Aorta (tissue), 5 donors: ENCODE results near the gene CPT1B. TPM values are rescaled to one million over a fixed set of nuclear protein-coding genes. Genes with fewer than 3 reads are reported as not detected.

Experiments used
- ATAC-seq: fragments of 200-7000 bp; cut with Tn5 transposase; one replicate; pipeline ENCODE4 v1.9.1; 2022; ENCODE audit warnings: moderate library complexity; ENCODE audit not compliant: low FRiP score
- DNase-seq, 2 donors: peaks; one replicate each; pipeline ENCODE4 v3.0.0-alpha.2; 2020
- H3K27ac ChIP-seq, 2 donors: one replicate each; pipeline ENCODE4 v1.5.1; 2013; ENCODE audit warnings: low read length in 2 of 2, mild to moderate bottlenecking in 2 of 2, moderate library complexity in 2 of 2, control low read depth in 1 of 2, inconsistent platforms in 1 of 2, low read depth in 1 of 2
- H3K27me3 ChIP-seq, 2 donors: one replicate each; pipeline ENCODE4 v1.6.1; 2013; ENCODE audit warnings: control low read depth in 1 of 2, low read length in 1 of 2, mild to moderate bottlenecking in 1 of 2, moderate library complexity in 1 of 2; ENCODE audit not compliant: insufficient read depth in 2 of 2, control insufficient read depth in 1 of 2
- H3K36me3 ChIP-seq, 2 donors: one replicate each; pipeline ENCODE4 v1.6.1; 2013; ENCODE audit warnings: control low read depth in 1 of 2, low read length in 1 of 2, mild to moderate bottlenecking in 1 of 2; ENCODE audit not compliant: insufficient read depth in 2 of 2, control insufficient read depth in 1 of 2
- H3K4me1 ChIP-seq, 2 donors: one replicate each; pipeline ENCODE4 v1.6.1; 2013; ENCODE audit warnings: low read length in 2 of 2, control low read depth in 1 of 2, mild to moderate bottlenecking in 1 of 2, moderate library complexity in 1 of 2; ENCODE audit not compliant: insufficient read depth in 2 of 2, control insufficient read depth in 1 of 2
- H3K4me3 ChIP-seq, 2 donors: one replicate each; pipeline ENCODE4 v1.5.1; 2013; ENCODE audit warnings: low read length in 2 of 2, control low read depth in 1 of 2, mild to moderate bottlenecking in 1 of 2
- H3K9me3 ChIP-seq: one replicate; pipeline ENCODE4 v1.6.1; 2013; ENCODE audit warnings: mild to moderate bottlenecking, low read length; ENCODE audit not compliant: control insufficient read depth
- WGBS, 2 donors: extraction: QIAGEN DNeasy Blood & Tissue Kit; methylation state at CpG; one replicate each; pipeline ENCODE4 v1.1.7; 2013; 5-methylcytosine and 5-hydroxymethylcytosine counted together
- intact Hi-C, 2 donors: fragments of 100-400 bp; cut with DNase I; formaldehyde crosslinking; loops; one replicate each; pipeline versions ENCODE4 v1.14.2 to v1.15.0; 2022
- polyA plus RNA-seq, 2 donors: library from polyadenylated mRNA; stranded (reverse); fragments of 200-250 nt; gene quantifications; one replicate each; pipeline ENCODE4 v1.2.3, GENCODE V29; 2013
- total RNA-seq, 2 donors: library from RNA; stranded (reverse); fragmentation: NEBNext Ultra II Directional; extraction: Animal tissue kit (Norgen Biotek cat#: 25700); gene quantifications; one replicate each; pipeline ENCODE4 v1.2.1, GENCODE V29; 2021
- donor health status: healthy with polysubstance abuse.
- donor health status: Bipolar disorder and iron deficiency.
- donor health status: DM: no; HTN: no; CAD: no.
- donor health status: DM: no; HTN: no; CAD: no.
- donor health status: DM: yes; HTN: yes; CAD: no.

CPT1B gene
- total and polyA plus RNA-seq, 4 donors: 3.2 to 11.5 (median 5.2) TPM

DNA sequence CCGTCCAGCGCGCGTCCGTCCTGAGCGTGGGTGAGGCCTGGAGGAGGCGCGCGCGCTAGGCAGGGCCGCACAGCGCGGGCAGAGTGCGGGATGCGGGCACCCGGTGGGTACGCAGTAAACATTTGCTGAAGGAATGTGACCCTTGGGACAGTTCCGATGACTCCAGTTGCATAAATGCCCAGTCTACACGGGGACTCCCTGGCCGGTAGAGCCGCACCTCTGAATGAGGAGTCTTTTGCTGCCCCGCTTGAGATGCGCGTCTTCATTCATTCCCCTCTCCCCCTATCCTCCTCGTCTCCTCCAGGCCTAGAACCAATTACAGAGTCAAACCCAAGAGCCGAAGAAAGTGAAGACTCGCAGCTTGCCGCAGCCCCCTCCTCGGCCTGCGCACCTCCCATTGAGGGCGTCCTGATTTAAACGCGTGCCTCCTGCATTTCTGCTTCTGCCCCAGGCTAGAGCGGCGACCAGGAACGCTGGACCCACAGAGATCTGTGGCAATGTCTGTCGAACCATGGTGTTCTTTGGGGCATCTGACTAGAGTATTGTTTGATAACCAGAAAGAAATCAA, 5.2 kb upstream of the CPT1B start:
- Histone ChIP-seq H3K27me3 (no peaks in the 10 kb centered on the region), H3K4me1 (no peaks in the 10 kb centered on the region), H3K36me3 (no peaks in the 10 kb centered on the region), H3K9me3 (no peaks in the 10 kb centered on the region), H3K4me3 (peak overlapping the region; percentile 44 to 66), H3K27ac (peak overlapping the region in 1 of 2 donors; percentile 22)
- WGBS, 2 donors: 4 to 6% methylated on average over 37 of the region's 37 CpGs
- DNase-seq: peak in 1 of 2 donors; percentile 44
- intact Hi-C loops: loop anchor here in 1 of 2 donors (2.0 kb wide), 2 partner anchors 21 to 45 kb away; partner anchors contain the start of genes ARSA and SYCE3
- peak; percentile 55 for ATAC-seq

DNA sequence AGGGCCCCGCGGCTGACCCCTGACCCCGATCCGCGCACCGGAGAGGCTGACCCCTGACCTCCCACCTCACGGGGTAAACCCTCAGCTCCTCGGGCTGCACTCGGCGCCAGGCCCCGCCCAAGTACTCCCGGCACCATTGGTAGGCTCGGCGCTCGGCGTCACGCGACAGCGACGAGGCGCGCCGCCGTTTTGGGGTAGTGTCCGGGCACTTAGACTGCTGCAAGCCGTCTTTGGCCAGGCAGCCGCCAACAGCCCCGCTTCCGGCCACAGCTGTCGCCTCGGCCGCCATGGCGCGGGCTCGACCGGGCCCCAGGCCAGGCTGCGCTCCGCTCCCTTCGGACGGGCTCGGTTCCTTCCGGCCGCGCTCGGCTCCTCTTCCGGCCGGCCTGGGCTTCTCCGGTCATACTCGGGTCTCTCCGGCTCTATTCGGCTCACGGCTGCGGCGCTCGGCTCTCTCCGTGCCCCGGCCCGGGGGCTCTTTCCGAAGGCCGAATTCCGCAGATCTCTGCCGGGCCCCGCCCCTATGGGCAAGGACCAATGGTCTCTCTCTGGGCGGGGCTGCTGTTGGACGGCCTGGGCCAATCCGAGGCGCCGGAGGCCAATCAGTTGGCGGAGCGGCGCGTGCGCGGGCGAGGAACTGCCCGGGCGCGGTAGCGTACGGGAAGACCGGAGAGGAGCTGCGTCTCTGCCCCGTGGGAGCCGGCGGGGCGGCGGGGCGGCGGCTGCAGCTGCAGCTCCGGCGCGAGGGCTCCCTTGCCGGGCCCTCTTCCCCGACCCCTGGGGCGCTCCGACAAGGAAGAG, 4.5 kb upstream of the CPT1B start, which contains the start of gene CHKB:
CHKB (minus strand) TSS at position 357 of the 801 bp plus-strand sequence; CDS start at position 289, 68 bp downstream.
- intact Hi-C loops: loop anchor here in 1 of 2 donors (2.0 kb wide), 2 partner anchors 20 to 46 kb away; partner anchors contain the start of genes ARSA and SYCE3
- Histone ChIP-seq H3K27ac (peak within 1 kb of the TSS; percentile 68 to 92), H3K4me3 (peak within 1 kb of the TSS; percentile 73 to 82), H3K4me1 (no peaks in the 10 kb centered on the region), H3K27me3 (no peaks in the 10 kb centered on the region), H3K9me3 (no peaks in the 10 kb centered on the region), H3K36me3 (no peaks in the 10 kb centered on the region)
- DNase-seq (peak; percentile 99), ATAC-seq (peak; percentile 99)
- WGBS, 2 donors: 0% methylated on average over 82 to 96 of the region's 96 CpGs

DNA sequence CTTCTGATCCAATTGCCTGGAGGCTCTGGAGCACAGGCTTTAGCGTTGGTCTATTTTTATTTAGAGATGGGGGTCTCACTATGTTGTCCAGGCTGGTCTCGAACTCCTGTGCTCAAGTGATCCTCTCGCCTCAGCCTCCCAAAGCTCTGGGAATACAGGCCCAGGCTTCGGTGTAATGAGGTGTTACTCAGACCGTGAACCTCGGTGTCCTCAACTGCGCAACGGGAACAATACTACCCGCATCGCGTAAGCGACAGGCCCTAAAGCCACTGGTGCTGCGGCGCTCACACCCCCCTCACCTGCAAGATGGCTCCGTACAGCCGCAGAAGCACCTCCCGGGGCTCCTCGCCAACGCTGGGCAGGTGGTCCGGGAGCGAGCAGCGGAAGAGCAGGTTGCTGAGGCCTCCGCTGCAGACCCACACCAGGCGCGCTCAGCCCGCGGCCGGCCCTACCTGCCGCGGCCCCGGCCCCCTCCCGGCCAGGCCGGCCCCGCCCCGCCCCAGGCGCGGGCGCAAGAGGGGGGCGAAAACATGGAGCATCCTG, 3.8 kb upstream of the CPT1B start:
- intact Hi-C loops: loop anchor here in 1 of 2 donors (2.0 kb wide), 2 partner anchors 19 to 47 kb away; partner anchors contain the start of genes ARSA and SYCE3

DNA sequence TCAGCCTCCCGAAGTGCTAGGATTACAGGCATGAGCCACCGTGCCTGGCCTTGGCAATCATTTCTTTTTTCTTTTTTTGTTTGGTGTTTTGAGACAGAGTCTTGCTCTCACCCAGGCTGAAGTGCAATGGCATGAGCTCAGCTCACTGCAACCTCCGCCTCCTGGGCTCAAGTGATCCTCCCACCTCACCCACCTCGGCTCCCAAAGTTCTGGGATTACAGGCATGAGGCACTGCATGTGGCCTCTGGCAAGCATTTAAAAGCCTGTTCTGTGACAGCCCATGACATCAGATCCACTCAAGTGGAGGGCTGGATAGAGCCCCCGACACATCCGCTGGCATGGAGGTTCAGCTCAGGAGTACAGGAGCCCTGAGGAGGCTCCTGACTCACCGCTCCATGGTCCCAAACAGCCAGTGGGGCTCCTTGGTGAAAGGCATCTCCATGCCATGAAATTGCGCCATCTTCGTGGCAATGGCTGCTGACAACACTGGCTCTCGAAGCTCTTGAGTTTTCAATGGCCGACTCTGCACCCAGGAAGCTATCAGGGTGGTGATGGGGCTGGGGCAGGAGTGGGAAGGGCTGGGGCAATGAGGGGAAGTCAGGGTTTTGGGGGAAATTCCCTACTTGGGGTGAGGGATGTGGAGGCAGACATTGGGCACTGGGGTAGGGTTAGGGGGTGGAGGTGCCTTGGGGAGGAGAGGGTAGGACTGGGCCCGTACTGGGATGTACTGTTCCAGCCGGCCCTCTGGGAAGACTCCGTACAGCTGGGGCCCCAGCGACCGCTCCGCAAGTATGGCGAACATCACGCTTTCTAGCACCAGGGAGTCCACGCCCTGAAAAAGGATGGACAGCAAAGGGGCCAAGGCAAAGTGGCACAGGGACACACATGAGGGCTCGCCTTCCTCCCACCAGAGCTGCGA, 3.1 kb upstream of the CPT1B start:
- H3K36me3 ChIP-seq: no peaks in the 10 kb centered on the region
- H3K4me3 ChIP-seq: no peak overlapping the region
- no peaks in the 10 kb centered on the region for H3K4me1 ChIP-seq
- no peaks in the 10 kb centered on the region for H3K9me3 ChIP-seq
- no peak overlapping the region for H3K27ac ChIP-seq
- ATAC-seq (no peak), DNase-seq (peak; percentile 45 to 71)
- 94% methylated on average over 22 of the region's 22 CpGs for WGBS, 2 donors
- no peaks in the 10 kb centered on the region for H3K27me3 ChIP-seq
- intact Hi-C loops: no loop called here

More for the DNA sequence above, 3.8 kb upstream of the CPT1B start:
- ATAC-seq: no peak
- Histone ChIP-seq H3K36me3 (no peaks in the 10 kb centered on the region), H3K27ac (peak overlapping the region; percentile 68 to 92), H3K9me3 (no peaks in the 10 kb centered on the region), H3K27me3 (no peaks in the 10 kb centered on the region), H3K4me3 (peak overlapping the region; percentile 73 to 82), H3K4me1 (no peaks in the 10 kb centered on the region)
- 7 to 9% methylated on average over 38 to 39 of the region's 39 CpGs for WGBS, 2 donors
- no peak for DNase-seq

DNA sequence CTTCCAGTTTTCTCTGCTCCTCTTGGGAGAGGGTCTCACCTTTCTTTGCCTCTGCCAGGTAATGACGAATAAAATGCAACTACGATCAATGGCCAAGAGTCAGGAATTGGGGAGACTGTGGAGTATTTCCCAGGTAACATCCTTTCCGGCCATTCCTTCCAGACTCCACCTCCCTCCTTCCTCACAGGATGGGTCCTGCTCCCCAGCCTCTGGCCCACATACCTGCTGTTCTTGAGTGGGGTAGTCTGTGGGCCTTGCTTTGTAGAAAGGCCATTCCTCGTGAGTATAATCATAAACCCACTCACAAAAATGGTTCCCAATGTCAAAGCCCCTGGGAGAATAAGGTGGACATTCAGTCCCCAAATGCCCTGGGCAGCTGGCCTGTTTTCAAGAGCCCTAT, 1.5 kb upstream of the CPT1B start:
- Histone ChIP-seq H3K4me1 (no peaks in the 10 kb centered on the region), H3K36me3 (no peaks in the 10 kb centered on the region), H3K27ac (no peak overlapping the region), H3K4me3 (no peak overlapping the region), H3K27me3 (no peaks in the 10 kb centered on the region), H3K9me3 (no peaks in the 10 kb centered on the region)
- intact Hi-C loops: no loop called here
- WGBS, 2 donors: 92 to 96% methylated on average over 4 of the region's 4 CpGs
- DNase-seq (peak in 1 of 2 donors; percentile 19), ATAC-seq (no peak)

DNA sequence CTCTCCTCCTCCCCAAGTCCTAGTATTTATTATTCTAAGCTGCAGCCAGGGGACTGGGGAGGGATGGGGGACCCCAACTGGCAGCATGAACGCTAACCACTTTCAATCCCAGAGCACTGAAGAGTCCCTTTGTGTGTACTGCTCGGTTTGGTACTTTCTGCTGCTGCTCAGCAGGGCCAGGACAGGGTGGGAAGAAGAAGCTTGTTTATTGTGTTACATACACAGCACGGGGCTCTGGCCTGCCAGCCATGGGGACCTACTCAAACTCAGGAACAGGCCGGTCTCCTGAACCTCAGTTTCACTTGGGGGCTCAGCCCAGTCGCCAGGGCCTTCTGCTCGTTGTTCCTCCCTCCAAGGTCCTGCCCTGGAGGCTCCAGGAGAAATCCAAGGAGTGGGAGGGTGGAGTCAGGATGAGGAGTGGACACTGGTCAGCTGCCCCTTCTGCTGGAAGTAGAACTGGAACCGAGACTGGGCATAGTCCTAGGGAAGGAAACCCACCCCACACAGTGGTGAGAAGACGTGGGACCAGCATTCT, 616 bp upstream of the CPT1B start:
- Histone ChIP-seq H3K4me3 (no peak overlapping the region), H3K27me3 (no peaks in the 10 kb centered on the region), H3K36me3 (no peaks in the 10 kb centered on the region), H3K4me1 (no peaks in the 10 kb centered on the region), H3K9me3 (no peaks in the 10 kb centered on the region), H3K27ac (no peak overlapping the region)
- no peak for ATAC-seq
- WGBS, 2 donors: 58 to 64% methylated on average over 8 of the region's 8 CpGs
- peak in 1 of 2 donors; percentile 61 for DNase-seq
- intact Hi-C loops: no loop called here

DNA sequence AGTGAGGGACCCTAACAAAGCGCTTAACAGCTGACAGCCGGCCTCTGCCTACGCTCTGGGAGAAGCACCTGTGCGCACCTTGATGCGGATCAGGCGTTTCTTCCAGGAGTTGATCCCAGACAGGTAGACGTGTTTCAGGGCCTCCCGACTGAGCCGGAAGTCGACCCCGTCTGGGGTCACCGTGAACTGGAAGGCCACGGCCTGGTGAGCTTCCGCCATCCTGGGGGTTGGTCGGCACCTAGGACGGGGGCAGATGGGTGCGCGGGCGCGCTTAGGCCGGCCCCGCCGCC, 585 bp downstream of the CPT1B start:
- Histone ChIP-seq H3K4me3 (no peak overlapping the region), H3K36me3 (no peaks in the 10 kb centered on the region), H3K4me1 (no peaks in the 10 kb centered on the region), H3K27ac (no peak overlapping the region), H3K27me3 (no peaks in the 10 kb centered on the region), H3K9me3 (no peaks in the 10 kb centered on the region)
- 33 to 35% methylated on average over 23 of the region's 23 CpGs for WGBS, 2 donors
- intact Hi-C loops: no loop called here
- ATAC-seq (no peak), DNase-seq (peak; percentile 46 to 72)
